ENCODE measurements around the gene NCAPG2.

NCAPG2 gene

GRCh38 chr7:158603773-158604755 is 100.5 kb downstream of the NCAPG2 start:
- ATAC-seq (ENCODE audit: low read depth) (no peak), DNase-seq (ENCODE audit: low spot score) (no peak)
- Histone ChIP-seq H3K27me3 (ENCODE audit: insufficient read depth, poor library complexity, severe bottlenecking) (no peaks in the 10 kb centered on the region), H3K36me3 (ENCODE audit: low read depth) (peaks cover 10% of the 10 kb centered on the region; the same call in 1 of the 2 replicates), H3K9me3 (ENCODE audit: severe bottlenecking) (no peaks in the 10 kb centered on the region), H3K4me1 (ENCODE audit: insufficient read depth, poor library complexity, severe bottlenecking) (no peaks in the 10 kb centered on the region), H3K4me3 (ENCODE audit: severe bottlenecking) (no peak overlapping the region), H3K27ac (ENCODE audit: poor library complexity, severe bottlenecking) (no peak overlapping the region)
- TF ChIP-seq CTCF (IDR thresholded peaks at IDR 0.05; ENCODE audit: poor library complexity, severe bottlenecking): no peak

DNA sequence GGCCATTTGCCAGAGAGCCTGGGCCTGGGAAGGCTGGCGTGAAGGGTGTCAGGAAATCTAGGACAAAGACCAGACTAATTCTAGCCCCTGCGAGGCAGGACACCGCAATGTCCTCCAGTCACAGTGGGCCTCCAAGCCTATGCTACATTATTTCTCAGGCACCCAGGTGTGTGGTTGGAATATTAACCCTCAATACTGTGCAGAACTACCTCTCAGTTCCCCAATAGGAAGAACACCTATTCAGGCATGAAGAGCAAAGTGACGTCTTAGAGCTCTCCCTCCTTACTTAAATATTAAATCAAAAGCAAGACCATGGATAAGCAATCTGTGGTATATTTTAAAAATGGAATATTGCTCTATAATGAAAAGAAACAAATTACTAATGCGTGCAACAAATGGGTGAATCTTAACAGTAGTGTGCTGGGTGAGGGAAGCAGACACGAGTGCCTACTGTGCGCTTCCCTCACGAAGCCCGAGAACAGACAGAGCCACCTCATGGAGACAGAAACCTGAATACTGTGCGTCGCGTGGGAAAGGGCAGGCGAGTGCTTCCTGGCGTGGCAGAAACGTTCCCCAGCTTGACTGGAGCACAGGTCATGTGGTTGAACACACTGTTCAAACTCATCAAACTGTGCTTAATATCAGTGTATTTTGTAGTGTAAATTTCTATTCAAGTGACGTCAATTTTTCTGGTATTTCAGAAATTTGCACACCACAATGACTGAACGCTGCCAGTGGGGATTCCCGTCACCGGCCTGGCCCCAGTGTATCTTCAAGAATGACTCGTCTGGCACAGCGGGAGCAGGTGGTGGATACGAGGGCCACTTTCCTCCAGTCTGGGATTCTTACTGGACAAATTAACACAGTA is 101.5 kb downstream of the NCAPG2 start:
- Histone ChIP-seq H3K4me3 (ENCODE audit: severe bottlenecking) (no peak overlapping the region), H3K36me3 (ENCODE audit: low read depth) (peaks cover 6% of the 10 kb centered on the region; the same call in 1 of the 2 replicates), H3K27ac (ENCODE audit: poor library complexity, severe bottlenecking) (no peak overlapping the region), H3K27me3 (ENCODE audit: insufficient read depth, poor library complexity, severe bottlenecking) (no peaks in the 10 kb centered on the region), H3K9me3 (ENCODE audit: severe bottlenecking) (no peaks in the 10 kb centered on the region), H3K4me1 (ENCODE audit: insufficient read depth, poor library complexity, severe bottlenecking) (no peaks in the 10 kb centered on the region)
- ATAC-seq (ENCODE audit: low read depth): no peak
- DNase-seq (ENCODE audit: low spot score): no peak
- TF ChIP-seq CTCF (IDR thresholded peaks at IDR 0.05; ENCODE audit: poor library complexity, severe bottlenecking): no peak

GRCh38 chr7:158602041-158602440 is 102.6 kb downstream of the NCAPG2 start:
- no peak for TF ChIP-seq CTCF (IDR thresholded peaks at IDR 0.05; ENCODE audit: poor library complexity, severe bottlenecking)
- Histone ChIP-seq H3K9me3 (ENCODE audit: severe bottlenecking) (no peaks in the 10 kb centered on the region), H3K4me1 (ENCODE audit: insufficient read depth, poor library complexity, severe bottlenecking) (no peaks in the 10 kb centered on the region), H3K27ac (ENCODE audit: poor library complexity, severe bottlenecking) (no peak overlapping the region), H3K36me3 (ENCODE audit: low read depth) (no peaks in the 10 kb centered on the region), H3K27me3 (ENCODE audit: insufficient read depth, poor library complexity, severe bottlenecking) (no peaks in the 10 kb centered on the region), H3K4me3 (ENCODE audit: severe bottlenecking) (no peak overlapping the region)
- ATAC-seq (ENCODE audit: low read depth) (no peak), DNase-seq (ENCODE audit: low spot score) (no peak)

DNA sequence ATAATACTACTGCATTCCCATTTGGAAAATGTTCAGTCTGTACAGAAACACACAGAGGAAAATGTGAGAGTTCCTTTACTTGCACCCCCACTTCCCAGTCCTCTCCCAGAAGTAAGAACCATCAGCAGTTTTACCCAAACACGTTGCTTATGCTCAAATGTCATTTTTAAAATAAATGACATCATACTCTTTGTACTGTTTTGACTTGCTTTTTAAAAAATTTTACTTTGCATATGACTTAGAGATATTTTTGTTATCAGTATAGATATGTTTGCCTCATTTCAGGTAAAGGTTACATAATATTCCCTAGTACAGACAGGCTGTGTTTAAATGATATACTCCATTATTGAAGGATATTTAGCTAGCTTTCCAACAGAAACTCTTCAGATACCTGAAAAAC is 103.5 kb downstream of the NCAPG2 start:
- no peak for ATAC-seq (ENCODE audit: low read depth)
- H3K4me1 ChIP-seq (ENCODE audit: insufficient read depth, poor library complexity, severe bottlenecking): no peaks in the 10 kb centered on the region
- no peak for TF ChIP-seq CTCF (IDR thresholded peaks at IDR 0.05; ENCODE audit: poor library complexity, severe bottlenecking)

More for the DNA sequence above, 103.5 kb downstream of the NCAPG2 start:
- Histone ChIP-seq H3K36me3 (ENCODE audit: low read depth) (no peaks in the 10 kb centered on the region), H3K27ac (ENCODE audit: poor library complexity, severe bottlenecking) (no peak overlapping the region), H3K4me3 (ENCODE audit: severe bottlenecking) (no peak overlapping the region), H3K27me3 (ENCODE audit: insufficient read depth, poor library complexity, severe bottlenecking) (no peaks in the 10 kb centered on the region), H3K9me3 (ENCODE audit: severe bottlenecking) (no peaks in the 10 kb centered on the region)
- DNase-seq (ENCODE audit: low spot score): no peak
